Midbrain (tissue), 1 donor: ENCODE results near the gene WBP2.

Source experiments
- DNase-seq: peaks from one replicate; lab custom pipeline; 2025; lab: John Stamatoyannopoulos, UW

The WBP2 gene

GRCh38 chr17:75828741-75829140, 26.4 kb downstream of the WBP2 start:
- no peak for DNase-seq

DNA sequence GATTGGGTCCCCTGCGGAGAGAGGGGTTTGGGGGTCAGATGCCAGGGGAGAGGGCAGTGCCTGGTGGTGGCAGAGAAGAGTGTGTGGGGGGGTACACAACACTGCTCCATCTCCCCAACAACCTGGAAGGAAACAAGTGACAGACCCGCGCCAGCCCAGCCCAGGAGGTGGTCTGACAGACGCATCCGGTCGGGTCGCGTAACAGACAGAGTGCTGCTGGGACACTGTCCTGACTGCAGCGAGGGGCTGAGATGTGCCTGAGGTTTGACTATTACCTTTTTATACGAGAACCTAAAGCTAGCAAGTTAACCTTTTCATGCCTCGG, 27.1 kb downstream of the WBP2 start:
- no peak for DNase-seq

DNA sequence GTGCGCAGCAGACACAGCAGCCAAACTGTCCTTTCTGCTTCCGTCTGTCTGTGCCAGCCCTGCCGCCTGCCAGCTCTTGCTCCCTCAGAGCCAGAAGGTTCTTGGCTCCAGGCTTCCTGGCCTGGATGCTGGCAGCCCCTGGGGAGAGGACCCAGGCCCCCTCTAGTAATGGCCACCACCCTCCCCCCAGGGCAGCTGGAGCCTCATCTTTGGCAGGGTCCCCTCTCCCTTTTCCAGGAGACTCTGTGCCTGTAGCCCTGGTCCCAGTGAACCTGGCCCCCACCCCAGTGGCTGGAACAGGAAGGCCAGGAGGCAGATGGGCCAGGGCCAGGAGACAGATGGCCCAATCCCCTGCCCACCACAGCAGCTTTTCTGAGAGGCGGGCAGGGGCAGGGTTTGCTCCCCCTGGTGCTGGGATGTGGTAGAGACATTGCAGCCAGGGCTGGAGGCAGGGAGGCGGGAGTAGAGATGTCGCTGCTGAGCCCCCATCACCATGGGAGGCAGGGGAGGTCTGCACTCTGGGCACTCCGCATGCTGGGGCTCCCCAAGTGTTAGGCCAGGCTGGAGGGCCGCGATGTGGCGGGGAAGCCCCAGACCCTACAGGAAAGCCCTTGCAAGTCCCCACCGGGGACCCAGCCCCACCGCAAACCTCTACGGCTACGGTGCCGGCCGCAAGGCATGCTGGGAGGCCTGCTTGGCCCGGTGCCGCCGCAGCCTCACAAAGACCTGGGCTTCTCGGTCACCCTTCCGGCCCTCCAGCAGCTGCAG, 27.6 kb downstream of the WBP2 start:
- DNase-seq: peak; percentile 76

DNA sequence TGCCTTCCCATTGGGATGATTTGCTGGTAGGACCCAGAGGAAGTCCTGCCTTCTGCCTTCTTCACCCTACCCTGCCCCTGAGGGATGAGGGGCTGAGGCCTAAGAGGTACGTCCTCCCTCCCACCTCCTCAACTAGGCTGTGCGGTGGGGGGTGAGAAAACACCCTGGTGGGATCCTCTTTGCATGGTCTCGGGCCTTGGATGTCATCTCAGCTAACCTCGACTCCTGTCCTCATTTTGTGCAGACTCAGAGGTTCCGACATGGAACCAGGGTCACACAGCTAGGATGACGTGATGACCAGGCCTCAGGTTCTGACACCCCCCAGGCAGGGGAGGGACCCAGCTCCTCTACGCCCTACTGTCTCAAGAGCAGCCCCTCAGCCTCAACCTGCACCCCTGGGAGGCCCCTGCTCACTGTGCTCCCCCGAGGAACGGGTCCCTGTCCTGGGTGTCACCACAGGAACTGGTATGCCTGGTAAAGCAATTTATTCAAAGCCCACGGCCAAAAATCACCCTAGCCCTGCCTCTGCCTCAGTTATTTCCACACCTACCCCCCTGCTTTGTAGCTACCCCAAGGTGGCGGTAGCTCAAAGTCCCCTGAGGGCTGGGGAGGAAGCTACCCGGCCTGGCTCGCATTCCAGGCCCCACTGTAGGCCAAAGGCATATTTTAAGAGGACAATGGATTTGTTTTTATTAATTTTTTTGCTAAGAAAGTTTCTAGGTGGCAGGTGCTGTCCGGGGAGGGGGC, 28.4 kb downstream of the WBP2 start:
- no peak for DNase-seq

- no peak for DNase-seq
Observed at GRCh38 chr17:75825748-75826370, 29.3 kb downstream of the WBP2 start.

- no peak for DNase-seq
Observed at GRCh38 chr17:75825149-75825552, 30.0 kb downstream of the WBP2 start.

DNA sequence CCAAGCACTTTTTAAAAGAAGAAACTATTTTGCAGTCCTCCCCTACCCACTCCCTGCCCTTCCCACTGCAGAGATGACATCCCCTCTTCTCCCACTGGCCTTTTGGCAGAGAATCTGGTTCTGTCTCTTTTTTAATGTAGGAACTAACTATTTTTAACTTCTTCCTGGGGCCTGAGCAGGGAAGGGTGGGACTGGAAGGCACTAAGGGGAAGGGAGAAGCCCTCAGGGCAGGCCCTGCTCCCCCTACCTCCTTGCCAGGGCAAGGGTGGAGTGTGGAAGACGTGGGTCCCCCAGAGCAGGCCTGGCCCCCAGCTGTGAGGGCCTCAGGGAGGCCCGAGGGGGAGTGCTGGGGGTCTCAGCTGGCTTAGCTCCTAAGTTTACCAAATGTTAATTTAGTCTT, 30.5 kb downstream of the WBP2 start:
- no peak for DNase-seq

DNA sequence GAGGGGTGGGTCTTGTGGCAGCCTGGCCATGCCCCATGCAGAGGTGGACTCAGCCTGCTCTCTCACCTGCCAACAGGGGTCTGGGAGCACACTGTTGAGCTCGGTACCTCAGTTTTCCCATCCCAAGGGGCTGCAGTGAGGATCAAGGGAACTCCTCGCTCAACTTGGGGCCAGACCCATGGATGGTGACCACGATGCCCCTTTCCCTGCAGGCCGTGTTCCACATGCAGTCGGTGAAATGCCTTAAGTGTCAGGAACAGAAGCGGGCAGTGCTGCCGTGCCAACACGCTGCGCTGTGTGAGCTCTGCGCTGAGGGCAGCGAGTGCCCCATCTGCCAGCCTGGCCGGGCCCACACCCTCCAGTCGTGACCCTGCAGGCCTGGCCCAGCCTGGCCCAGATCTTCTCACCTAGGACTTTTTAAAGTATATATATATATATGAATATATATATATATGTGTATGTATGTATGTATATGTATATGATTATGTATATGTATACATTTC, 31.0 kb downstream of the WBP2 start:
- no peak for DNase-seq

DNA sequence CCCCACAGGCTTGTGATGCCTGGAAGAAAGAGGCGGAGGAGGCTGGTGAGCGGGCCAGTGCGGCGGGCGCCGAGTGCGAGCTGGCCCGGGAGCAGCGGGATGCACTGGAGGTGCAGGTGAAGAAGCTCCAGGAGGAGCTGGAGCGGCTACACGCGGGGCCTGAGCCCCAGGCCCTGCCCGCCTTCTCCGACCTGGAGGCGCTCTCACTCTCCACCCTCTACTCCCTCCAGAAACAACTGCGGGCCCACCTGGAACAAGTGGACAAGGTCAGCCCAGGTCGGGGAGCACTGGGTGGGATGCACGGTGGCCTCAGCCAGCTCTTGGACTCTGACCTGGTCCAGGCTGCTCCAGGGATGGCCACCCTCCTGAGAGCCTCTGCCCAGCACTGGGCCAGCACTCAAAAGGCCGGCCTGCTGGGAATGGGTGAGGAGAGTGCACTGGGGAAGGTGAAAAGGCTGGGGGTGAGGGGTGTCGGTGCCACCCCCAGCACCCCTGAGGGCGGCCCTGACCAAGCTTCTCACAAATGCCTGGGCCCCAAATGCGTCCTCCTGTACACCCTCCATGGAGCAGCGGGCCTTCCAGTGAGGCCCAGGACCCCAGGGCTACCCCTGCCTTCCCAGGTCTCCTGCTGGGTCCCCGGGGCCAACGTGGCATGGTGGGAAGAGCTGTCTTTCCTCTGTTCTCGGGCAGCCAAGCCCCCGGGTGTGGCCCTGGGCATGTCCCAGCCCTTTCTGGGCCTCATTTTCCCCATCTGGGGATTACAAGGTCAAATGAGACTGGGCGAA, 31.7 kb downstream of the WBP2 start:
- DNase-seq: no peak

GRCh38 chr17:75822800-75823166, 32.4 kb downstream of the WBP2 start:
- no peak for DNase-seq

GRCh38 chr17:75822119-75822799, 32.9 kb downstream of the WBP2 start:
- no peak for DNase-seq

DNA sequence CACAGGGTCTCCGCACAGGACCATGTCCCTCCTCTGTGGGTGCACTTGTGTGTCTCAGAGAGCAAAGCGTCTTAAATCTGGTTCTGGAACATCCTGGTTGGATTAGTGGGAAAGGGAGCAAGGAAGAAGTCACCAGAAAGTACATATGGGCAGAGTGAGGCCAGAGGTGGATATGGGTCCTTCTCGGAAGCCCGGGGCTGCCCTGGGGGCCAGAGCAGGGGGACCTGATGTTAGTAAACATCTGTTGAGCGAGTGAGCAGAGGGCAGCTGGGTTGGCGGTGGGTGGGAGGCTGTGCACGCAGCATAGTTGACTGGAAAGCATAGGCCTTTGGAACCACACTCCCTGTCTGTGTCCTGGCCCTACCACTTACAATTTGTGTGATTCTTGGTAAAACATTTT, 33.6 kb downstream of the WBP2 start:
- DNase-seq: no peak

- no peak for DNase-seq
Observed at GRCh38 chr17:75820094-75821080, 34.7 kb downstream of the WBP2 start.

GRCh38 chr17:75819678-75820077, 35.5 kb downstream of the WBP2 start:
- no peak for DNase-seq

GRCh38 chr17:75819116-75819515, 36.0 kb downstream of the WBP2 start:
- DNase-seq: no peak

DNA sequence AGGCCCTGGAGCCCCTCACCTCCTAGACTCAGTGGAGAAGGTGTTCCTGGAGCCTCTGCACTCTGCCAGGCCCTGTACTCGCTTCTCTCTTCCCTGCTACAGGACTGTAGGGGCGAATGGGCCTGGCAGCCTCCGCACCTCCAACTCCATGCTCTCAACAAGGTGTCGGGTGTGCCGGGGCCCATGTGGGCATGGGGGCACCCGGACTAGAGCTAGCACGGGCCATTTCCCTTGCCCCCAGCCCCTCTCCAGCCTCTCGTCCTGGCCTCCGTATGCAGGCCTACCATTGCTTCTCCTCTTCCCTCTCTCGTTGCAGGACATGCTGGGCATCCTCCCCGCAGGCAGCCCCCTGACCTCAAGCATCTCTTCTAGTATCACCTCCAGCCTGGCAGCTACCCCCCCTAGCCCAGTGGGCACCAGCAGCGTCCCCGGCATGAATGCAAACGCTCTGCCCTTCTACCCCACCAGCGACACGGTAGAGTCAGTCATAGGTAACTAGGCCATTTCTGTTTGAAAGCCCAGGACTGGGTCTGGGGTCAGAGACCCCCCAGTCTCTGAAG, 36.7 kb downstream of the WBP2 start:
- no peak for DNase-seq

DNA sequence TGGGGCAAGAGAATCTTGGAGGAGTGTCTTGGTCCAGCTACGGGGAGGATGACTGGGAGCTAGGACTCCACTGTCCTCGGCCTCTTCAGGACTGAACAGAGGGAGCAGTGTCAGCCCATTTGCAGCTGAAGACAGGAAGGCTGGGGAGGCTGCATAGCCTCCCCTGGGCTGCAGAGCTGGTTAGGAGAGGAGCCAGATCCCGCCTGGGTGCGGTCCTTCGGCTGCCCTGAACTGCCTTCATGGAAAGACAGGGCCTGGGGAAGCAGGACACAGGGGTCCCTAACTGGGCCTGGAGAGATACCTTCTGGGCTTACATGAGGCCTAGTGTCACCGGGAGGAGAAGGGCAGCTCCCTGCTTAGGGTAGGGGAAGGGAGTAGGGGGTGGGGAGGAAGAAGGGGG, 37.6 kb downstream of the WBP2 start:
- DNase-seq: no peak

GRCh38 chr17:75816693-75817092, 38.4 kb downstream of the WBP2 start:
- no peak for DNase-seq

DNA sequence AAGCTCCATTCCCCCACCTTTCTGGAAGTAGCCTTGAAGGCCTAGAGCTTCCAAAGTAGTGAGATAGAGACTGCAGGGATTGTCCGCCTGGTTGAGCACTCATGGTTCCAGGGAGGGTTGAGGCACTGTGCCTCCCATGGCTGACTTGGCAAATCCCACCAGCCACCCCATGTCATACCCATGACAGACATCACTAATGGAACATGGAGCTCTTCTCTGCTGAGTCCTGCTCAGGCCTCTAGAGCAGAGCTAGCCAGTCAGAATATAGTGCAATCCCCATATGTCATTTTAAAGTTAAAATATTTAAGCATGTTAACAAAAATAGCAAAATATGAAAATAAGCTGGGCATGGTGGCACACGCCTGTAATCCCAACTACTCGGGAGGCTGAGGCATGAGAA, 39.7 kb downstream of the WBP2 start:
- DNase-seq: no peak

- DNase-seq: no peak
Observed at GRCh38 chr17:75814900-75815373, 40.2 kb downstream of the WBP2 start.
